CD4-positive, alpha-beta memory T cell (primary cell): ENCODE data around the gene TMEM256. TPM values are rescaled to one million over a fixed set of nuclear protein-coding genes. Genes with fewer than 3 reads are reported as not detected.

Experiments
- CTCF ChIA-PET: fragments of 350-600 bp; sonication (Branson Sonifier 250); formaldehyde crosslinking; loops from one replicate; lab custom pipeline; 2021; ENCODE audit warnings: inconsistent platforms; ENCODE audit not compliant: partially characterized antibody; lab: Charles Lee
- POLR2A ChIA-PET: fragments of 350-600 bp; sonication (Branson Sonifier 250); formaldehyde crosslinking; loops from one replicate; lab custom pipeline; 2021; ENCODE audit not compliant: partially characterized antibody; lab: Charles Lee
- DNase-seq, 5 donors: peaks; one replicate each; pipeline versions ENCODE4 v3.0.0 to v3.0.0-alpha.2; 2020 to 2022; ENCODE audit warnings: mixed read lengths in 1 of 5
- H3K27ac ChIP-seq: one replicate; pipeline ENCODE4 v1.7.0; 2013; ENCODE audit warnings: low read depth, low read length
- H3K27me3 ChIP-seq: 2 replicates; pipeline ENCODE4 v1.7.0; 2013; ENCODE audit warnings: mild to moderate bottlenecking, low read length, moderate library complexity; ENCODE audit not compliant: insufficient read depth
- H3K36me3 ChIP-seq: 2 replicates; pipeline ENCODE4 v1.7.0; 2013; ENCODE audit warnings: mild to moderate bottlenecking, low read length, moderate library complexity; ENCODE audit not compliant: insufficient read depth
- H3K4me1 ChIP-seq: 2 replicates; pipeline ENCODE4 v1.7.0; 2013; ENCODE audit warnings: mild to moderate bottlenecking, low read length, moderate library complexity; ENCODE audit not compliant: insufficient read depth
- H3K4me3 ChIP-seq, 2 donors: one replicate each; pipeline ENCODE4 v1.7.0; 2013; ENCODE audit warnings: low read length in 2 of 2, mild to moderate bottlenecking in 1 of 2
- H3K9me3 ChIP-seq, 2 donors: one replicate each; pipeline ENCODE4 v1.7.0; 2013; ENCODE audit warnings: low read length in 2 of 2, control low read depth in 1 of 2; ENCODE audit not compliant: control insufficient read depth in 1 of 2
- H3K27ac Mint-ChIP-seq, 7 donors: one replicate each; pipeline ENCODE4 v1.8.0; 2020 to 2021; ENCODE audit warnings: mixed read lengths in 7 of 7, mild to moderate bottlenecking in 6 of 7, inconsistent platforms in 3 of 7, moderate library complexity in 3 of 7
- H3K27me3 Mint-ChIP-seq, 2 donors: one replicate each; pipeline ENCODE4 v1.8.0; 2020 to 2021; ENCODE audit warnings: mixed read lengths in 2 of 2
- H3K36me3 Mint-ChIP-seq, 2 donors: one replicate each; pipeline ENCODE4 v1.8.0; 2020 to 2021; ENCODE audit warnings: mixed read lengths in 2 of 2, inconsistent platforms in 1 of 2, mild to moderate bottlenecking in 1 of 2
- H3K4me1 Mint-ChIP-seq, 4 donors: one replicate each; pipeline ENCODE4 v1.8.0; 2020 to 2021; ENCODE audit warnings: mixed read lengths in 4 of 4, mild to moderate bottlenecking in 1 of 4
- H3K4me3 Mint-ChIP-seq, 8 donors: one replicate each; pipeline ENCODE4 v1.8.0; 2020 to 2021; ENCODE audit warnings: mixed read lengths in 8 of 8, mild to moderate bottlenecking in 7 of 8, moderate library complexity in 6 of 8, inconsistent platforms in 3 of 8
- H3K9me3 Mint-ChIP-seq, 8 donors: one replicate each; pipeline ENCODE4 v1.8.0; 2020 to 2021; ENCODE audit warnings: mixed read lengths in 8 of 8, mild to moderate bottlenecking in 5 of 8, inconsistent platforms in 3 of 8, moderate library complexity in 1 of 8
- intact Hi-C: fragments of 100-400 bp; cut with micrococcal nuclease; formaldehyde crosslinking; loops from one replicate; pipeline ENCODE4 v1.15.1; 2023
- polyA plus RNA-seq, 2 donors: library from polyadenylated mRNA; unstranded; fragments of 300-500 nt; fragmentation: Illumina TruSeq; gene quantifications; one replicate each; pipeline ENCODE4 v1.2.3, GENCODE V29; 2021
- total RNA-seq, 2 experiments: library from RNA; stranded (reverse); gene quantifications; one replicate each; pipeline ENCODE4 v1.2.3, GENCODE V29; 2021

The TMEM256 gene
- total and polyA plus RNA-seq, 4 experiments from 2014 or later: 35.4 to 51.1 (median 44.1) TPM

DNA sequence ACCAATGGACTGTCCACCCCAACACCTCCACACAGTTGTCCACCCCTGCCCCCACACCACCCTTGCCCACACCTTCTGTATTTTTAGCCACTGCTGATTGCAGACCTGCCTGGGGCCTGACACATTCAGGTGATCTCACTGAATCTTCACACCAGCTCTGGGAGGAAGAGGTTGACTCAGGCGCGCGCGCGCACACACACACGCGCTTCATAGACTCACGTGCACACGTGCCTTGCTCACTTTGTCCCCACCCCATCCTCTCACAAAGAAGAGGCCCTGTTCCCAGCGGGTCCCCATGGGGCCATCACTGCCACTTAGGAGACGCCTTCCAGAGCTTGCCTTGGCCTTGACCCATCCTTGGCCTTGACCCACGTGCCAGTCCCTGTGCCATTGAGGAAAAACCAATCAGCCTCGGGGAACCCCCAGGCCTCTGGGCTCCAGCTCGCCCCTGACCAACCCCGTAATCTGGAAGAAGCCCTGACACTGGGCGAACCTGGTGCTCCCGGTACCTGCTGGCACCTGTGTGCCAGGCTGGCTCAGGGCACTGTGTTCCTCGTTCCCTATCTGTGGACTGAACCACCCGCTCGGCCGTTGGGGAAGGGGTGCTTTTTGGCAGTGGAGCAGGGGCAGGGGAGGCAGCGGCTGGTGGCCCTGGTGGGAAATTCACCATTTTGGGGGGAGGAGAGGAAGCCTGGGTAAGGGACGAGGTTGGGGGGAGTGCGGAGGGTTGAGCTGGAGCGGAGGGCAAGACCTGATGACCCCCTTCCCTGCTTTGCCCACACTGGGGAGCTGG is 6.9 kb upstream of the TMEM256 start:
- Mint-ChIP-seq H3K4me3 (no peak overlapping the region), H3K4me1 (peaks cover 5 to 24% (median 7%) of the 10 kb centered on the region in 4 donors), H3K27ac (peak overlapping the region in 1 of 7 donors; percentile 72), H3K27me3 (peaks cover 0 to 2% of the 10 kb centered on the region in 2 donors), H3K9me3 (no peaks in the 10 kb centered on the region), H3K36me3 (no peaks in the 10 kb centered on the region)
- no peak overlapping the region for H3K4me3 ChIP-seq
- H3K36me3 ChIP-seq: no peaks in the 10 kb centered on the region
- intact Hi-C loops: no loop called here
- no peaks in the 10 kb centered on the region for H3K27me3 ChIP-seq
- no peak overlapping the region for H3K27ac ChIP-seq
- POLR2A ChIA-PET: no interaction called here
- peak in 1 of 5 donors; percentile 33 for DNase-seq
- no peaks in the 10 kb centered on the region for H3K9me3 ChIP-seq
- no peaks in the 10 kb centered on the region for H3K4me1 ChIP-seq
- CTCF ChIA-PET: no interaction called here

DNA sequence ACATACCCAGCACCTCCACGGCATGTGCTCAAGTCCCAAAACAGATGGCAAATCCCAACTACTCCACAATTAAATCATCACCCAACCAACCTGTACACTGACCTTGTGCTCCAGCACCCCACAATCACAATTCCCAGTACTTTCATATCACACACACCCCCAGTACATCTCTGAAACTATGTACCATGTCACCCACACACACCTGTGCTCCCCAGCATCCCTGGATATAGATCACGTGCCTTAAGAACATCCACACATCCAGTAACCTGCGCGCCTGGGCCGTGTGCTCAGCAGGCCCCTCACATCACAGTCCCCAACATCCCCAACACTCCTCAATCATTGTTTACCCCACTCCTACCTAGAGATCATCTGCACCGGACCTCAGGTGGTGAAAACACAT is 5.8 kb upstream of the TMEM256 start:
- CTCF ChIA-PET: no interaction called here
- H3K9me3 ChIP-seq: no peaks in the 10 kb centered on the region
- H3K4me1 ChIP-seq: peaks cover 8% of the 10 kb centered on the region
- no peak overlapping the region for H3K27ac ChIP-seq
- no peaks in the 10 kb centered on the region for H3K36me3 ChIP-seq
- Mint-ChIP-seq H3K36me3 (no peaks in the 10 kb centered on the region), H3K9me3 (no peaks in the 10 kb centered on the region), H3K27ac (peak overlapping the region in 2 of 7 donors; percentile 83 to 86), H3K4me1 (peaks cover 5 to 27% (median 8%) of the 10 kb centered on the region in 4 donors), H3K4me3 (peak overlapping the region in 2 of 8 donors; percentile 16 to 24), H3K27me3 (peaks cover 2% of the 10 kb centered on the region in 2 donors)
- H3K4me3 ChIP-seq: no peak overlapping the region
- no peak for DNase-seq
- POLR2A ChIA-PET: interaction anchor here (1.9 to 2.7 kb wide), 2 partner anchors 25 to 26 kb away, joined by 13 to 18 read pairs; partner anchors contain the start of gene TMEM102
- H3K27me3 ChIP-seq: no peaks in the 10 kb centered on the region
- intact Hi-C loops: no loop called here

DNA sequence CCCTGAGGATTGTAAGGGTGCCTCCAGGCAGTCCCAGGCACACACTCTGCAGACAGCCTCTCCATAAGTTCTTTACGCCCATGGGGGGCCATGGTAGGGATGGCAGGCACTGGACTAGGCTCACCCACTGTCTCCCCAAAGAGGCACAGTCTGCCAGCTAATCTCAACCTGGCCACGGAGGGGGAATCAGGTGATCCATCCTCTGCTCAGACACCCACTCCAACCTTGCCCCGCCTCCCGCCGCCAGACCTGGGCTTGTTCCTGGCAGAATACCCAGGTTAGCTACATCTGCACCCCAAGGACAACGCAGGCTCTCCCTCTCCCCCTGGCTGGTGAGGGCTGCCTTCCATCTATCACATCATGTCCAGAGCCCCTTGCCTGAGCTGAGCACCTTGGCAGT is 5.0 kb upstream of the TMEM256 start:
- POLR2A ChIA-PET: interaction anchor here (1.9 to 2.7 kb wide), 2 partner anchors 24 to 27 kb away, joined by 13 to 18 read pairs; partner anchors contain the start of gene TMEM102
- peaks cover 8% of the 10 kb centered on the region for H3K4me1 ChIP-seq
- H3K27me3 ChIP-seq: no peaks in the 10 kb centered on the region
- no peaks in the 10 kb centered on the region for H3K36me3 ChIP-seq
- no peak overlapping the region for H3K4me3 ChIP-seq
- peak in 1 of 5 donors; percentile 39 for DNase-seq
- no peak overlapping the region for H3K27ac ChIP-seq
- CTCF ChIA-PET: interaction anchor here (1.0 kb wide), 1 partner anchor 152 kb away, joined by 3 read pairs; no protein-coding TSS in a partner anchor
- Mint-ChIP-seq H3K27ac (peak overlapping the region in 3 of 7 donors; percentile 12 to 86 (median 57)), H3K4me1 (peaks cover 6 to 35% (median 10%) of the 10 kb centered on the region in 4 donors), H3K27me3 (peaks cover 2% of the 10 kb centered on the region in 2 donors), H3K36me3 (peaks cover 0 to 6% of the 10 kb centered on the region in 2 donors), H3K9me3 (no peaks in the 10 kb centered on the region), H3K4me3 (peak overlapping the region in 4 of 8 donors; percentile 11 to 72 (median 40))
- no peaks in the 10 kb centered on the region for H3K9me3 ChIP-seq
- intact Hi-C loops: no loop called here

DNA sequence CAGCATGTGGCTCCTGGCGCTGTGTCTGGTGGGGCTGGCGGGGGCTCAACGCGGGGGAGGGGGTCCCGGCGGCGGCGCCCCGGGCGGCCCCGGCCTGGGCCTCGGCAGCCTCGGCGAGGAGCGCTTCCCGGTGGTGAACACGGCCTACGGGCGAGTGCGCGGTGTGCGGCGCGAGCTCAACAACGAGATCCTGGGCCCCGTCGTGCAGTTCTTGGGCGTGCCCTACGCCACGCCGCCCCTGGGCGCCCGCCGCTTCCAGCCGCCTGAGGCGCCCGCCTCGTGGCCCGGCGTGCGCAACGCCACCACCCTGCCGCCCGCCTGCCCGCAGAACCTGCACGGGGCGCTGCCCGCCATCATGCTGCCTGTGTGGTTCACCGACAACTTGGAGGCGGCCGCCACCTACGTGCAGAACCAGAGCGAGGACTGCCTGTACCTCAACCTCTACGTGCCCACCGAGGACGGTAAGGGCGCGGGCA is 4.4 kb upstream of the TMEM256 start:
- Mint-ChIP-seq H3K9me3 (no peaks in the 10 kb centered on the region), H3K27ac (no peak overlapping the region), H3K36me3 (peaks cover 0 to 7% of the 10 kb centered on the region in 2 donors), H3K4me3 (peak overlapping the region in 3 of 8 donors; percentile 52 to 59 (median 59)), H3K4me1 (peaks cover 7 to 41% (median 10%) of the 10 kb centered on the region in 4 donors), H3K27me3 (peaks cover 2% of the 10 kb centered on the region in 2 donors)
- H3K36me3 ChIP-seq: no peaks in the 10 kb centered on the region
- peak; percentile 33 to 55 (median 37) for DNase-seq
- no peak overlapping the region for H3K27ac ChIP-seq
- H3K27me3 ChIP-seq: no peaks in the 10 kb centered on the region
- intact Hi-C loops: no loop called here
- no peak overlapping the region for H3K4me3 ChIP-seq
- H3K9me3 ChIP-seq: no peaks in the 10 kb centered on the region
- H3K4me1 ChIP-seq: peaks cover 10% of the 10 kb centered on the region
- POLR2A ChIA-PET: interaction anchor here (1.4 to 3.4 kb wide), 4 partner anchors 24 to 94 kb away, joined by 3 to 18 read pairs (median 14); partner anchors contain the start of gene TMEM102
- CTCF ChIA-PET: interaction anchor here (1.0 kb wide), 2 partner anchors 52 to 152 kb away, joined by 3 to 4 read pairs; no protein-coding TSS in a partner anchor

DNA sequence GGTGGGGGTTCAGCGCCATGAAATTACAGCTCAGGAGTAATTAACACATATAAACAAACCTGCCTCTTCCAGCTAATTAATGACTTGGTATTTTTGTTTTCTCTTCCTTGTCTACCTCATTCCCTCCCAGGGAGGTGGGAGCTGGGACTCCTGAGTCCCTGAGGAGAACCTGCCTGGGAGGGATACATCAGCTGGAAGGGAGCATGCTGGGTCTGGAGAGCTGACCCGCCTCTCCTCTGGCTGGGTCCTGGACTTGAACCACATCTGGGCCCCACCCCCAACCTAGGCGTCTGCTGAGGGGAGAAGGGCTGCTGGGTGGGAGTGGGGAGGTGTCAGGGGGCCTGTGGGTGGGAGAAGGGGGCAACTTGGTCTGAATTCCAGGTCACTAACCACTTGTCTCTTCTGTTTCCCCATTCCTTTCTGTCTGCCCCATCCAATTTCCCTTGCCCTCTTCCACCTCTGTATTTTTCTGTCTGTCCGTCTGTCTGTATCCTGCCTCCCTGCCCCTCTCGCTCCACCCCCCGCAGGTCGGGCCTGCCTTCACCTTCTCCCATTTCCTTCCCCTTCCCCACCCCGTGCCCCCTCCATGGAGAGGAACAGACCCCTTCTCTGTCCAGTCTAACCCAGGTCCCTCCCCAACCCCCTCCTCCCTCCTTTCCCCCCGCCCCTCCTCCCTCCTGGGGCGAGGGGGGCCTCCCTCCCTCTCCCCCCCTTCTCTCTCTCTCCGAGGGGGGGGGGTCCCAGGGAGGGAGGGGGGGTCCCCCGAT is 3.8 kb upstream of the TMEM256 start, which contains the start of gene NLGN2:
TSS of gene NLGN2 (plus strand) at position 361 of the 767 bp plus-strand sequence. CDS start 411 bp downstream, outside the sequence.
- Mint-ChIP-seq H3K9me3 (no peaks in the 10 kb centered on the region), H3K27ac (peak within 1 kb of the TSS in 1 of 7 donors; percentile 52), H3K4me3 (peak within 1 kb of the TSS in 7 of 8 donors; percentile 35 to 69 (median 59)), H3K4me1 (peaks cover 11 to 47% (median 16%) of the 10 kb centered on the region in 4 donors), H3K36me3 (peaks cover 0 to 7% of the 10 kb centered on the region in 2 donors), H3K27me3 (peaks cover 2% of the 10 kb centered on the region in 2 donors)
- ChIA-PET CTCF (interaction anchor here (1.0 kb wide), 2 partner anchors 52 to 153 kb away, joined by 3 to 4 read pairs; no protein-coding TSS in a partner anchor), POLR2A (interaction anchor here (1.4 to 3.4 kb wide), 3 partner anchors 23 to 95 kb away, joined by 3 to 18 read pairs (median 14); partner anchors contain the start of gene TMEM102)
- Histone ChIP-seq H3K4me3 (no peak within 1 kb of the TSS), H3K27ac (no peak within 1 kb of the TSS), H3K27me3 (no peaks in the 10 kb centered on the region), H3K4me1 (peaks cover 16% of the 10 kb centered on the region), H3K36me3 (no peaks in the 10 kb centered on the region), H3K9me3 (no peaks in the 10 kb centered on the region)
- no peak for DNase-seq
- intact Hi-C loops: no loop called here

DNA sequence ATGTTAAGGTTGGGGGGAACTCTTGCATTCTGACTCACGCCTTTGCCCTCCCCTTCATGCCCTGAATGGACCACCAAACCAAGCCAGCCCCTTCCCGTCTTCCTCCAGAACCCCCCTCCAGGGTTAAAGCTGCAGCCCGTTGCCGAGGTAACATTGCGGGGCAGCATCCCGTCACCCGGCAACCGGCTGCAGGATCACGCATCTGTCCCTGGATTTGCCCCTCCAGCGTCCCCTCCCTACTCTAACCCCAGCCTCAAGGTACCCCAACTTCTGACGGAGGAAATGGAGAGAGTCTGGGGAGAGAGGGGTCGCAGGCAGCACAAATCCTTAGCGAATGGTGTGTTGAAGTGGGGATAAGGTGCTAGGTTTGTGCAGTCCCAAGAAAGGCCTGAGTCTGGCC is 3.2 kb upstream of the TMEM256 start:
- CTCF ChIA-PET: no interaction called here
- peak overlapping the region in 1 of 8 donors; percentile 35 for H3K4me3 Mint-ChIP-seq
- POLR2A ChIA-PET: interaction anchor here (1.4 to 3.4 kb wide), 3 partner anchors 23 to 96 kb away, joined by 3 to 18 read pairs (median 14); partner anchors contain the start of gene TMEM102

More for the DNA sequence above, 3.2 kb upstream of the TMEM256 start:
- Mint-ChIP-seq H3K27me3 (peaks cover 2% of the 10 kb centered on the region in 2 donors), H3K4me1 (peaks cover 11 to 48% (median 16%) of the 10 kb centered on the region in 4 donors), H3K9me3 (no peaks in the 10 kb centered on the region), H3K36me3 (peaks cover 0 to 7% of the 10 kb centered on the region in 2 donors), H3K27ac (no peak overlapping the region)
- intact Hi-C loops: no loop called here
- no peak for DNase-seq
- no peaks in the 10 kb centered on the region for H3K9me3 ChIP-seq
- H3K36me3 ChIP-seq: no peaks in the 10 kb centered on the region
- H3K4me1 ChIP-seq: peaks cover 17% of the 10 kb centered on the region
- no peaks in the 10 kb centered on the region for H3K27me3 ChIP-seq
- H3K27ac ChIP-seq: no peak overlapping the region
- no peak overlapping the region for H3K4me3 ChIP-seq
